Panc1 (cell line): ENCODE results near the gene HLA-G. TPM values are rescaled to one million over a fixed set of nuclear protein-coding genes. Genes with fewer than 3 reads are reported as not detected.

ENCODE experiments used
- ATAC-seq: fragments of 200-7000 bp; cut with Tn5 transposase; 2 replicates; pipeline ENCODE4 v1.9.1; 2020; ENCODE audit warnings: mild to moderate bottlenecking, moderate library complexity
- BruUV-seq: library from RNA; stranded (reverse); fragments of 400-500 nt; replicated peaks from 2 replicates; lab custom pipeline; 2021; lab: Mats Ljungman, UMichigan
- CTCF ChIA-PET: fragments of 300-600 bp; sonication (Branson Sonifier 250); formaldehyde crosslinking; loops from one replicate; lab custom pipeline; 2022; ENCODE audit warnings: antibody characterized with exemption; lab: Charles Lee
- POLR2A ChIA-PET: fragments of 300-600 bp; sonication (Branson Sonifier 250); formaldehyde crosslinking; loops from one replicate; lab custom pipeline; 2022; ENCODE audit warnings: antibody characterized with exemption; lab: Charles Lee
- DNase-seq: peaks from one replicate; pipeline ENCODE4 v3.0.0-alpha.2; 2010; ENCODE audit warnings: low read depth, low spot score
- H3K27ac ChIP-seq: 2 replicates; pipeline ENCODE4 v1.5.1; 2011; ENCODE audit warnings: mild to moderate bottlenecking, low read length, inconsistent platforms
- H3K27me3 ChIP-seq: fragments of 200-500 bp; sonication (Bioruptor generic); 2 replicates; pipeline ENCODE4 v1.6.0; 2014; ENCODE audit warnings: low read length, inconsistent platforms; ENCODE audit not compliant: control insufficient read depth, insufficient read depth
- H3K36me3 ChIP-seq: fragments of 200-500 bp; sonication (Bioruptor generic); 2 replicates; pipeline ENCODE4 v1.5.1; 2014; ENCODE audit warnings: inconsistent platforms, mild to moderate bottlenecking, low read length, moderate library complexity; ENCODE audit not compliant: control insufficient read depth, insufficient read depth
- H3K4me1 ChIP-seq: 2 replicates; pipeline ENCODE4 v1.5.1; 2011; ENCODE audit warnings: inconsistent platforms, mild to moderate bottlenecking, low read length, moderate library complexity; ENCODE audit not compliant: control insufficient read depth, insufficient read depth
- H3K4me3 ChIP-seq, 2 experiments: 2 replicates each; pipeline ENCODE4 v1.5.1; 2011 to 2012; ENCODE audit warnings: low read depth in 2 of 2, low read length in 2 of 2, mild to moderate bottlenecking in 2 of 2, inconsistent platforms in 1 of 2, moderate library complexity in 1 of 2
- H3K9me3 ChIP-seq: fragments of 200-500 bp; sonication (Bioruptor generic); 2 replicates; pipeline ENCODE4 v1.5.1; 2014; ENCODE audit warnings: low read depth, mild to moderate bottlenecking, inconsistent platforms, low read length, moderate library complexity; ENCODE audit not compliant: control insufficient read depth, insufficient read depth
- CTCF ChIP-seq: fragments of 450-650 bp; IDR thresholded peaks from 2 replicates; pipeline ENCODE4 v1.5.1; 2017; ENCODE audit warnings: mild to moderate bottlenecking
- POLR2AphosphoS5 ChIP-seq: IDR thresholded peaks from 2 replicates; pipeline ENCODE4 v1.6.1; 2012; ENCODE audit warnings: mild to moderate bottlenecking, low read depth, low read length, moderate library complexity
- REST ChIP-seq, 2 experiments: IDR thresholded peaks; 2 replicates each; pipeline ENCODE4 v1.6.1; 2011 to 2012; ENCODE audit warnings: low read depth in 2 of 2, control low read depth in 1 of 2, low read length in 1 of 2, mild to moderate bottlenecking in 1 of 2, moderate library complexity in 1 of 2; ENCODE audit not compliant: insufficient read depth in 1 of 2
- SIN3A ChIP-seq: IDR thresholded peaks from 2 replicates; pipeline ENCODE4 v1.6.1; 2012; ENCODE audit warnings: low read depth, mild to moderate bottlenecking, low read length, moderate library complexity, borderline replicate concordance; ENCODE audit not compliant: insufficient read depth
- TCF7L2 ChIP-seq: IDR thresholded peaks from 2 replicates; pipeline ENCODE4 v1.6.1; 2011; ENCODE audit warnings: mild to moderate bottlenecking, low read depth, low read length, inconsistent platforms
- in situ Hi-C: cut with HindIII; loops from 2 replicates; pipeline ENCODE4 v1.10.0; 2016; ENCODE audit warnings: low sequenced_read_pairs, low pct_unique_long_range_greater_than_20kb
- intact Hi-C: fragments of 100-400 bp; cut with micrococcal nuclease; formaldehyde crosslinking; loops from one replicate; pipeline ENCODE4 v1.10.0; 2022; ENCODE audit not compliant: unreplicated experiment
- total RNA-seq: library from RNA; stranded (reverse); gene quantifications from one replicate; pipeline ENCODE4 v1.2.1, GENCODE V29; 2021; ENCODE audit not compliant: unreplicated experiment

HLA-G gene
- total RNA-seq, 1 experiment from 2014 or later: 0.62 TPM

- in situ Hi-C loops: no loop called here
- ATAC-seq (no peak), DNase-seq (no peak)
- H3K27me3 ChIP-seq: peaks cover 25% of the 10 kb centered on the region
- ChIA-PET CTCF (no interaction called here), POLR2A (interaction anchor here (0.6 kb wide), 1 partner anchor 87 kb away, joined by 7 read pairs; no protein-coding TSS in a partner anchor)
- H3K27ac ChIP-seq: no peak overlapping the region
- H3K9me3 ChIP-seq: no peaks in the 10 kb centered on the region
- no peak overlapping the region for H3K4me3 ChIP-seq
- intact Hi-C loops: no loop called here
- H3K36me3 ChIP-seq: no peaks in the 10 kb centered on the region
- no peaks in the 10 kb centered on the region for H3K4me1 ChIP-seq
- TF ChIP-seq CTCF: no peak
- no peak for TF ChIP-seq POLR2AphosphoS5
- TF ChIP-seq REST (IDR thresholded peaks at IDR 0.05; ENCODE audit: insufficient read depth in 1 of 2, low read depth in 2 of 2, low read length in 1 of 2): no peak
- TF ChIP-seq TCF7L2: no peak
- TF ChIP-seq SIN3A: no peak
- no TSS peak for BruUV-seq
Measured at GRCh38 chr6:29809249-29809648, 18.4 kb upstream of the HLA-G start.

- no peaks in the 10 kb centered on the region for H3K9me3 ChIP-seq
- no peaks in the 10 kb centered on the region for H3K4me1 ChIP-seq
- no peak overlapping the region for H3K27ac ChIP-seq
- TF ChIP-seq CTCF (no peak), TCF7L2 (no peak), SIN3A (no peak), POLR2AphosphoS5 (no peak), REST (IDR thresholded peaks at IDR 0.05; ENCODE audit: insufficient read depth in 1 of 2, low read depth in 2 of 2, low read length in 1 of 2) (no peak)
- in situ Hi-C loops (no loop called here), intact Hi-C loops (no loop called here)
- no peak overlapping the region for H3K4me3 ChIP-seq
- no TSS peak for BruUV-seq
- H3K27me3 ChIP-seq: peaks cover 25% of the 10 kb centered on the region
- ChIA-PET CTCF (no interaction called here), POLR2A (no interaction called here)
- no peaks in the 10 kb centered on the region for H3K36me3 ChIP-seq
- DNase-seq (no peak), ATAC-seq (no peak)
Measured at GRCh38 chr6:29810371-29810770, 17.3 kb upstream of the HLA-G start.
